CD14-positive monocyte (primary cell): ENCODE measurements around the gene SENP8. TPM values are rescaled to one million over a fixed set of nuclear protein-coding genes. Genes with fewer than 3 reads are reported as not detected.

Experiments
- DNase-seq, 3 donors: peaks; one replicate each; pipeline ENCODE4 v3.0.0-alpha.2; 2011 to 2022
- H2AFZ ChIP-seq: 2 replicates; pipeline ENCODE4 v1.6.0; 2012; ENCODE audit warnings: mild to moderate bottlenecking, low read depth, low read length, inconsistent platforms; ENCODE audit not compliant: insufficient read depth, poor library complexity, severe bottlenecking
- H3K27ac ChIP-seq, 2 donors: 1 replicate in 1 of 2; 2 replicates in 1 of 2; pipeline ENCODE4 v1.5.1; 2012 to 2013; ENCODE audit warnings: low read length in 2 of 2, control low read depth in 1 of 2, inconsistent platforms in 1 of 2, low read depth in 1 of 2, mild to moderate bottlenecking in 1 of 2
- H3K27me3 ChIP-seq, 2 donors: one replicate each; pipeline versions ENCODE4 v1.6.0 to v1.6.1; 2011 to 2013; ENCODE audit warnings: low read length in 2 of 2; ENCODE audit not compliant: control insufficient read depth in 2 of 2, insufficient read depth in 2 of 2
- H3K36me3 ChIP-seq, 2 donors: replicated peaks in 1 of 2; 1 replicate in 1 of 2; 2 replicates in 1 of 2; pipeline versions ENCODE4 v1.5.1 to v1.6.1; 2012 to 2013; ENCODE audit warnings: low read length in 2 of 2, control low read depth in 1 of 2, inconsistent platforms in 1 of 2, mild to moderate bottlenecking in 1 of 2; ENCODE audit not compliant: insufficient read depth in 2 of 2, control insufficient read depth in 1 of 2
- H3K4me1 ChIP-seq, 2 donors: 1 replicate in 1 of 2; 2 replicates in 1 of 2; pipeline versions ENCODE4 v1.5.1 to v1.6.1; 2012 to 2013; ENCODE audit warnings: low read length in 2 of 2, control low read depth in 1 of 2, inconsistent platforms in 1 of 2, mild to moderate bottlenecking in 1 of 2, moderate library complexity in 1 of 2; ENCODE audit not compliant: insufficient read depth in 2 of 2, control insufficient read depth in 1 of 2
- H3K4me2 ChIP-seq: replicated peaks from 2 replicates; pipeline ENCODE3; 2012; ENCODE audit warnings: low read length, moderate library complexity, mild to moderate bottlenecking; ENCODE audit not compliant: poor library complexity, severe bottlenecking; ENCODE audit errors: extremely low read depth
- H3K4me3 ChIP-seq, 3 experiments: fragments of 200-600 bp in 1 of 3; sonication (generic) in 1 of 3; replicated peaks in 1 of 3; 1 replicate in 2 of 3; 2 replicates in 1 of 3; pipeline ENCODE4 v1.5.1; 2011 to 2013; ENCODE audit warnings: low read length in 3 of 3, mild to moderate bottlenecking in 3 of 3, control low read depth in 2 of 3, low read depth in 2 of 3, inconsistent platforms in 1 of 3, moderate library complexity in 1 of 3
- H3K79me2 ChIP-seq: 2 replicates; pipeline ENCODE4 v1.6.0; 2012; ENCODE audit warnings: mild to moderate bottlenecking, control low read depth, inconsistent platforms, low read length, moderate library complexity; ENCODE audit not compliant: insufficient read depth
- H3K9ac ChIP-seq: 2 replicates; pipeline ENCODE4 v1.6.0; 2017; ENCODE audit warnings: low read length, mild to moderate bottlenecking; ENCODE audit not compliant: insufficient read depth, poor library complexity, severe bottlenecking
- H3K9me3 ChIP-seq, 2 donors: replicated peaks in 1 of 2; 1 replicate in 1 of 2; 2 replicates in 1 of 2; pipeline versions ENCODE4 v1.5.1 to v1.6.1; 2012 to 2013; ENCODE audit warnings: low read length in 2 of 2, control low read depth in 1 of 2; ENCODE audit not compliant: control insufficient read depth in 1 of 2, insufficient read depth in 1 of 2
- H4K20me1 ChIP-seq: 2 replicates; pipeline ENCODE4 v1.6.0; 2012; ENCODE audit warnings: mild to moderate bottlenecking, low read length, control low read depth, moderate library complexity; ENCODE audit not compliant: insufficient read depth
- H3K27ac Mint-ChIP-seq, 7 donors: one replicate each; pipeline ENCODE4 v1.8.0; 2020; ENCODE audit warnings: mild to moderate bottlenecking in 7 of 7, mixed read lengths in 7 of 7, moderate library complexity in 6 of 7, inconsistent platforms in 2 of 7
- H3K27me3 Mint-ChIP-seq, 3 donors: one replicate each; pipeline ENCODE4 v1.8.0; 2021 to 2022; ENCODE audit warnings: low read depth in 3 of 3, mild to moderate bottlenecking in 3 of 3, mixed read lengths in 3 of 3, moderate library complexity in 3 of 3, inconsistent platforms in 1 of 3
- H3K36me3 Mint-ChIP-seq, 2 donors: one replicate each; pipeline ENCODE4 v1.8.0; 2020; ENCODE audit warnings: mixed read lengths in 2 of 2, inconsistent platforms in 1 of 2, mild to moderate bottlenecking in 1 of 2
- H3K4me1 Mint-ChIP-seq: one replicate; pipeline ENCODE4 v1.8.0; 2020; ENCODE audit warnings: mild to moderate bottlenecking, mixed read lengths
- H3K4me3 Mint-ChIP-seq, 2 donors: one replicate each; pipeline ENCODE4 v1.8.0; 2020; ENCODE audit warnings: mild to moderate bottlenecking in 2 of 2, mixed read lengths in 2 of 2, moderate library complexity in 1 of 2
- H3K9me3 Mint-ChIP-seq, 7 donors: one replicate each; pipeline ENCODE4 v1.8.0; 2020 to 2022; ENCODE audit warnings: mixed read lengths in 7 of 7, mild to moderate bottlenecking in 6 of 7, moderate library complexity in 6 of 7, inconsistent platforms in 2 of 7
- CTCF ChIP-seq: fragments of 200-600 bp; IDR thresholded peaks from one replicate; pipeline ENCODE4 v1.8.0; 2022; ENCODE audit warnings: antibody characterized with exemption, mild to moderate bottlenecking
- WGBS: methylation state at CpG from one replicate; pipeline ENCODE4 v1.1.5; 2013; ENCODE audit warnings: missing lambda C conversion rate; ENCODE audit not compliant: insufficient coverage; 5-methylcytosine and 5-hydroxymethylcytosine counted together
- intact Hi-C, 2 donors: fragments of 100-400 bp; cut with micrococcal nuclease; formaldehyde crosslinking; loops; one replicate each; pipeline versions ENCODE4 v1.15.0 to v1.15.1; 2023
- polyA plus RNA-seq, 3 donors: library from polyadenylated mRNA; depleted of rRNA in 1 of 3; unstranded in 2 of 3; stranded (reverse) in 1 of 3; fragments of 300-500 nt in 2 of 3; fragments of >200 nt in 1 of 3; fragmentation: Illumina TruSeq in 2 of 3; gene quantifications; 1 replicate in 2 of 3; 2 replicates in 1 of 3; pipeline ENCODE4 v1.2.3, GENCODE V29; 2012 to 2021

The SENP8 gene
- polyA plus RNA-seq, 3 donors = 0.52 to 1.4 (median 0.79) TPM

GRCh38 chr15:72112805-72113204 lies 5.4 kb upstream of the SENP8 start:
- Mint-ChIP-seq H3K27me3 (peaks cover 1 to 6% (median 3%) of the 10 kb centered on the region in 3 donors), H3K4me3 (no peak overlapping the region), H3K27ac (no peak overlapping the region), H3K4me1 (peaks cover 15% of the 10 kb centered on the region), H3K36me3 (peaks cover 0 to 2% of the 10 kb centered on the region in 2 donors), H3K9me3 (peaks cover 0 to 5% (median 0%) of the 10 kb centered on the region in 7 donors)
- no peak overlapping the region for H3K4me3 ChIP-seq
- H3K4me1 ChIP-seq = peaks cover 8 to 15% of the 10 kb centered on the region in 2 donors
- no peak overlapping the region for H2AFZ ChIP-seq
- no peak overlapping the region for H3K9ac ChIP-seq
- peaks cover 4% of the 10 kb centered on the region for H4K20me1 ChIP-seq
- H3K4me2 ChIP-seq = no peak overlapping the region
- H3K79me2 ChIP-seq = peaks cover 44% of the 10 kb centered on the region
- intact Hi-C loops = loop anchor here in 1 of 2 donors (10.0 kb wide), 2 partner anchors 82 to 1522 kb away; partner anchors contain the start of genes GRAMD2A and NPTN
- DNase-seq = no peak
- TF ChIP-seq CTCF = no peak
- H3K27ac ChIP-seq = no peak overlapping the region
- no peaks in the 10 kb centered on the region for H3K9me3 ChIP-seq
- H3K36me3 ChIP-seq = no peaks in the 10 kb centered on the region
- H3K27me3 ChIP-seq = no peaks in the 10 kb centered on the region

DNA sequence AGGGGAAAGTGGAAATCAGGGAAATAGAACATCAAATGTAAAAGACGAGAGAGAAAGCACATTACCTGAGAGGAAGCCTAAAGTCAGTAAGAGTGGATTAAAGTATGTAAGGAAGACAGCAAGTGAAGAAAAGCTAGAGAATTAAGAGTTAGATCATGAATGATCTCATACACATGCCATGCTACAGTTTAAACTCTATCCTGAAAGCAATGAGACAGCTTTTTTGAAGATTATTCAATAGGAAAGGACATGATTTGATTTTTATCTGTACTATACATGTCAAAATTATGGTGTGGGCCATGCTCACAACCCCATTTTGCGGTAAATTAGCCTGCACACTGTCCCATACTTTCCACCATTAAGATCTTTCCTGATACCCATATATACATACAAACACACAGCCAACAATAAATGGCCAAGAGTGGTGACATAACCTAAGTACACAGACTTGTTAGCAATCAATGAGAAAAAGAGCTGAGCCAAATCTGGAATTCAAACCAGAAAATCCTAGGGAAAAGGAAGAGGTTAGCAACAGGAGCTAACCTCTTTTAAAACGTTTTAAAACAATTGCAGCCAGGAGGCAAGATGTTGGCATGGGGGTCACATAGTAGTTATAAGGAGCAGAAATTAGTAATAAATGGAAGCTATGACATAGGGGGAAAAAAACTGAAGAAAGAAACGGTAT lies 4.7 kb upstream of the SENP8 start:
- H3K36me3 ChIP-seq = no peaks in the 10 kb centered on the region
- no peaks in the 10 kb centered on the region for H3K27me3 ChIP-seq
- no peak overlapping the region for H3K27ac ChIP-seq
- no peak for DNase-seq
- peaks cover 15% of the 10 kb centered on the region for H3K4me1 Mint-ChIP-seq
- no peak overlapping the region for H3K27ac Mint-ChIP-seq
- H4K20me1 ChIP-seq = peaks cover 4% of the 10 kb centered on the region
- H3K4me3 Mint-ChIP-seq = no peak overlapping the region
- no peaks in the 10 kb centered on the region for H3K9me3 ChIP-seq
- peaks cover 0 to 2% of the 10 kb centered on the region in 2 donors for H3K36me3 Mint-ChIP-seq
- WGBS = 86% methylated on average over 1 of the region's 4 CpGs
- no peak overlapping the region for H3K9ac ChIP-seq
- no peak for TF ChIP-seq CTCF
- peaks cover 8 to 16% of the 10 kb centered on the region in 2 donors for H3K4me1 ChIP-seq
- H2AFZ ChIP-seq = no peak overlapping the region
- intact Hi-C loops = loop anchor here in 1 of 2 donors (10.0 kb wide), 2 partner anchors 81 to 1521 kb away; partner anchors contain the start of genes GRAMD2A and NPTN
- H3K27me3 Mint-ChIP-seq = peaks cover 1 to 6% (median 3%) of the 10 kb centered on the region in 3 donors
- H3K4me2 ChIP-seq = no peak overlapping the region
- no peak overlapping the region for H3K4me3 ChIP-seq
- peaks cover 0 to 5% (median 0%) of the 10 kb centered on the region in 7 donors for H3K9me3 Mint-ChIP-seq
- H3K79me2 ChIP-seq = peaks cover 41% of the 10 kb centered on the region
